Nephron progenitor cell (in vitro differentiated cells): ENCODE data around the gene FRMD6.
A peak's percentile ranks its signal among the peaks of the same experiment; 100 is the strongest.

Experiments
- DNase-seq: peaks from one replicate; pipeline ENCODE4 v3.0.0; 2021
- H3K27ac Mint-ChIP-seq: 2 replicates; pipeline ENCODE4 v1.8.0; 2021; ENCODE audit warnings: mild to moderate bottlenecking, moderate library complexity, mixed read lengths
- H3K27me3 Mint-ChIP-seq: 2 replicates; pipeline ENCODE4 v1.8.0; 2021; ENCODE audit warnings: mild to moderate bottlenecking, low read depth, mixed read lengths; ENCODE audit not compliant: poor library complexity
- H3K36me3 Mint-ChIP-seq: 2 replicates; pipeline ENCODE4 v1.8.0; 2021; ENCODE audit warnings: low read depth, mixed read lengths
- H3K4me1 Mint-ChIP-seq: 2 replicates; pipeline ENCODE4 v1.8.0; 2021; ENCODE audit warnings: mixed read lengths
- H3K4me3 Mint-ChIP-seq: 2 replicates; pipeline ENCODE4 v1.8.0; 2021; ENCODE audit warnings: mild to moderate bottlenecking, moderate library complexity, mixed read lengths
- H3K9me3 Mint-ChIP-seq: 2 replicates; pipeline ENCODE4 v1.8.0; 2021; ENCODE audit warnings: mild to moderate bottlenecking, moderate library complexity, mixed read lengths
- CTCF ChIP-seq: fragments of 200-600 bp; sonication (generic); IDR thresholded peaks from 2 replicates; pipeline ENCODE4 v1.5.0; 2021; ENCODE audit warnings: antibody characterized with exemption

The FRMD6 gene

GRCh38 chr14:51654533-51654845, 2.8 kb downstream of the FRMD6 start:
- Mint-ChIP-seq H3K36me3 (peaks cover 6% of the 10 kb centered on the region), H3K27me3 (no peaks in the 10 kb centered on the region), H3K9me3 (no peaks in the 10 kb centered on the region), H3K27ac (no peak overlapping the region), H3K4me1 (peaks cover 53% of the 10 kb centered on the region), H3K4me3 (peak overlapping the region; percentile 94)
- TF ChIP-seq CTCF: no peak
- DNase-seq: no peak

- Mint-ChIP-seq H3K36me3 (peaks cover 39% of the 10 kb centered on the region), H3K4me3 (no peak overlapping the region), H3K27me3 (no peaks in the 10 kb centered on the region), H3K9me3 (peaks cover 15% of the 10 kb centered on the region), H3K27ac (no peak overlapping the region), H3K4me1 (peaks cover 40% of the 10 kb centered on the region)
- DNase-seq: no peak
- no peak for TF ChIP-seq CTCF
Observed at GRCh38 chr14:51657762-51658161, 6.1 kb downstream of the FRMD6 start.

- Mint-ChIP-seq H3K27me3 (no peaks in the 10 kb centered on the region), H3K4me3 (no peak overlapping the region), H3K9me3 (peaks cover 24% of the 10 kb centered on the region), H3K36me3 (peaks cover 47% of the 10 kb centered on the region), H3K27ac (no peak overlapping the region), H3K4me1 (peaks cover 31% of the 10 kb centered on the region)
- TF ChIP-seq CTCF: no peak
- no peak for DNase-seq
Observed at GRCh38 chr14:51658441-51659173, 6.9 kb downstream of the FRMD6 start.

- DNase-seq: no peak
- peaks cover 10% of the 10 kb centered on the region for H3K4me1 Mint-ChIP-seq
- TF ChIP-seq CTCF: no peak
- H3K9me3 Mint-ChIP-seq: peaks cover 30% of the 10 kb centered on the region
- no peak overlapping the region for H3K27ac Mint-ChIP-seq
- peaks cover 61% of the 10 kb centered on the region for H3K36me3 Mint-ChIP-seq
- no peak overlapping the region for H3K4me3 Mint-ChIP-seq
- H3K27me3 Mint-ChIP-seq: no peaks in the 10 kb centered on the region
Observed at GRCh38 chr14:51660741-51661140, 9.0 kb downstream of the FRMD6 start.

- peaks cover 9% of the 10 kb centered on the region for H3K4me1 Mint-ChIP-seq
- TF ChIP-seq CTCF: no peak
- H3K27me3 Mint-ChIP-seq: no peaks in the 10 kb centered on the region
- no peak overlapping the region for H3K4me3 Mint-ChIP-seq
- no peak overlapping the region for H3K27ac Mint-ChIP-seq
- peaks cover 68% of the 10 kb centered on the region for H3K36me3 Mint-ChIP-seq
- DNase-seq: no peak
- H3K9me3 Mint-ChIP-seq: peaks cover 37% of the 10 kb centered on the region
Observed at GRCh38 chr14:51661504-51661903, 9.8 kb downstream of the FRMD6 start.

- peaks cover 13% of the 10 kb centered on the region for H3K4me1 Mint-ChIP-seq
- DNase-seq: no peak
- no peak overlapping the region for H3K27ac Mint-ChIP-seq
- H3K36me3 Mint-ChIP-seq: peaks cover 67% of the 10 kb centered on the region
- no peak for TF ChIP-seq CTCF
- H3K27me3 Mint-ChIP-seq: no peaks in the 10 kb centered on the region
- H3K9me3 Mint-ChIP-seq: peaks cover 37% of the 10 kb centered on the region
- no peak overlapping the region for H3K4me3 Mint-ChIP-seq
Observed at GRCh38 chr14:51663783-51664326, 12.1 kb downstream of the FRMD6 start.
